ENCODE results near the gene ALG1.
"Not testable (repeated sequence)": the region's sequence is repeated elsewhere in the genome, so short reads cannot be mapped to it uniquely, and the experiment has no call there.

The ALG1 gene

DNA sequence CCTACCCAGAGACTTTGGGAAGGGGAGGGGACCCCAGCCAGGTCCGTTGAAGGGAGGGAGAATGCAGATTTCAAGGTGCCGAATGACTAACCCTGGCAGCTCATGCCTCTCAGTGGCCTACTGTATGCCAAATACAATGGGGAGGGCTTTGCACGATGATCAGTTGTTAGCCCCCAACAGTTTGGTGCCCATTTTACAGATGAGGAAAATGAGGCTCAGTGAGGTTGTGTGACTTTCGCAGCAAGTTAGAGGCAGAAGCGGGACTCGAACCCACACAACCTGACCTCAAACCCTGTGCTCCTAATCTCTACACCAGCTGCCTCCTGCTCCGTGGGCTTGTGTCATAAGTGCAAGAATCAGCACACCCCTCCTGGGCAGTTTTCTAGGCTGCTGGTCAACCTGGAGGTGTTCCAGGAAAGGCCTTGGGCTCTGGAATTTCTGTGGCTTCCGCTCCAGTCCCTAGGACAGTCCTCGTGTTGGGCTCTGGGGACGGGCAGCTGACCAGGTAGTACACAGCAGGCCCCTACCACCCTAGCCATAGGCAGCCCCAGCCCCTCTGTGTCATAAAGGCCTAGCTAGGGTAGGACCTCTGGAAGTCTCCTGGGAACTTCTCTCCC, 26.0 kb upstream of the ALG1 start:
- no peak for DNase-seq

DNA sequence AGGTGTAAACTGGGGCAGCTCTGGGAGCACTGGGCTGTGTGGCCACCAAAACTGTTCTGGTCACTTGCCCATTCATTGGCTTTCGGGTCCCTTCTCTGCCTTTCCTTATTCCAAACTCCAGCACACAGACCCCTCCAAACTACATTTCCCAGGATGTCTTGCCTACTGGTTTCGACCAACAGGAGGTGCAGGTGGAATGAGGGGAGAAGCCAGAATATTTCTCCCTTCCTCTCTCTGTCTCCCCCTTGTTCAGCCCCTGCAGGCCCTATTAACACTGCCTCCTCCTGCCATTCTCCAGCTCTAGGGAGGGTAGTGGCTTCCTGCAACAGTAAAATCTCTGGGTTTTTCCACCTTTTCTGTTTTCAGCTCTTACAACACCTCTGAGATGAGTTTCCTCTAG, 24.7 kb upstream of the ALG1 start:
- no peak for DNase-seq

DNA sequence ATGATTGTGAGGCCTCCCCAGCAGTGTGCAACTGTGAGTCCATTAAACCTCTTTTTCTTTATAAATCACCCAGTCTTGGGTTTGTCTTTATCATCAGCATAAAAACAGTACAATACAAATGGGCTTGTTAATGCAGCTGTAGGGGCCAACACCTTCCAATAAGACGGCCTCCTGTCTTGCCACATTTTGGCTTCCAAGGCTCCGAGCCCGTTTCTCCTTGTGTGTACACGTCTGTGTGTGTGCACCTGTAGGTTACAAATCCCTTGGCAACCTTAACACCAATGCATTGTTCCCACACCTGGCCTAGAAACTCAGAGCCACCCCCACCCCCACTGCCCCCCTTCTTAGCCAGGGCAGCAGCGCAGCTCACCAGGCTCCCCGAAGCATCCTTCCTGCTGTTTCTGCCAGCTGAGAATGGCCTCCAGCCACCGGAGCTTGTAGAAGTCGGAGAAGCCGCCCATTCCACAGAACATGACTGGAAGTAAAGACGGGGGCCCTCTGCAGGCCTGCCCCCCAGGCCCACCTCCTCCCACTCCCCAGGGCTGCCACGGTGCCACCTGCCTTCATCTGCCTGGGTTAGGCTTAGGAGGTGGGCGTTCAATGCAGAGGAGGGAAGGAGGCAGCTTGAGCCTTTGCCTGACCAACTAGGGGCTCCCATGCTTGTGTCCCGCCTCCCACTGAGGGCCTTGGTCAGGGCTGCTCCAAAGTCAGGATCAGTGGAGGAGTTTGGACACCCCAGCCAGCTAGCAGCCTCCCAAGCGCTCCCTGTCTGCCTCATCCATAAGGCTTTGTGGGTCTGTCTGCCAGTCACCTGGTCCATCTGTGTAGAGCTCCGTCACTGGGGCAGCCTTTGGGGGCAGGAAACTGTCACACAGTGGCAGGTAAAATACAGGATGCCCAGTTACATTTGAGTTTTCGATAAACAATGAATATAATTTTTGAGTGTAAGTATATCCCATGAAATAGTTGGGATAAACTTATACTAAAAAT, 16.5 kb upstream of the ALG1 start:
- no peak for DNase-seq

DNA sequence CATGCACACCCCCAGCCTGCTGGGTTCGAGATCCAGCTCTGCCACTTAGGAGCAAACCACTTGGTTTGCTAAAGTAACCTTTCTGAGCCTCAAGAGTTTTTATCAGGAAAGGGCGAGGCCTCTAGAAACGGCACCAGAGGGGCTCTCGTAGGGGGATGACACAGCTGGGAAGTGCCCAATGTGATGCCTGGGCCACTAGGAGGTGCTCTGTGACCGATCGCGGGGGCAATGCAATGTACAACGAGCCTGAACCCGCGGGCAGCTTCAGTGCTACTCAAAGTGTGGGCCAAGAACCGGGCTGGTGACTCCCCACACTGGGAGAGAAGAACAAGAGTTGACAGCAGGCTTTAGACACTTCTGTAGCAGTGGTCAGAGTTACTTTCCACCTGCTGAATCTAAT, 15.3 kb upstream of the ALG1 start:
- no peak for DNase-seq

DNA sequence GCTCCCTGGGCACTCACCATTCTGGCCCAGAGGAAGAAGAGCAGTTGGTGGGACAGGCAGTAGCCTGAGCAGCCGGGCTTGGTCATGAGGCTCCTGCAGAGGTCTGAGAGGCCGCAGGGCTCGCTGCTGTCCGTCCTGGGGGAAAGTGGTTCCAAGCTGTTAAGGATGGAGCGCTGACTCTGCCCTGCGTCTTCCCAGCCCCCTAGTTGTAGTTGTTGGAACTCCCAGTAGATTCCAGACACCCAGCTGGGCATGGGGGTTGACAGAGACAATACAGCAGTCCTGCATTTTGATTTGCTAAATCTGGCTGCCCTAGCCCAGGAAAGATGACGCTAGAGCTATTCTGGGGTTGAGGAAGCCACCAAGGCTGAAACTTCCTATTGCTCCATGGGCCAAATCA, 13.2 kb upstream of the ALG1 start:
- no peak for DNase-seq

DNA sequence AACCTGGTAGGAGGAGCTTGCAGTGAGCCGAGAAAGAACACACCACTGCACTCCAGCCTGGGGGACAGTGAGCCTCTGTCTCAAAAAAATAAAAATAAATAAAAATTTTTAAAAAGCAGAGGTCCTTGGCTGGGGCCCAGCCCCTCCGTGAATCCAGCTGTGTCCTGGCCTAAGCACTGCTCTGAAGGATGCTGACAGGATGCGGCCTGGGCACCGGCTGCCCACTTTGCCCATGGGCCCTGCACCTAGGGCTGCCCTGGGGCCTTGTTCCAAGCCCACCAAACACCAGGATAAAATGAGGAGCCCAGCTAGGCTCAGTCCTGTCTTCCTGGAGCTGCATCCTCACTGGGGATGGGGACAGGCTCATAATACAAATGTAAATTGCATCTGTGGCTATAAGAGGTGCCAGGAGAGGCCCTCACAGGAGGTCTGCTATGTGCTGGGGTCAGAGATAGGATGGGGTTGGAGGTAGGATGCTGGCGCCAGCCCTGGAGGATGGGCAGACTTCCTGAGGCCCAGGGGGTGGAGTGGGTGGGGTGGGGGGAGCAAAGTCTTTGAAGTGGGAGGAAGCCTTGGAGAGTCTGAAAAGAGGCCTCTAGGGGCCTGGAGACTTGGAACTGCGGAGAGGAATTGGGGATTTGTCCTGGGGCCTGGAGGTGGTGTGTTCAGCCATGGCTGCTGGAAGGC, 12.1 kb upstream of the ALG1 start:
- DNase-seq = no peak

DNA sequence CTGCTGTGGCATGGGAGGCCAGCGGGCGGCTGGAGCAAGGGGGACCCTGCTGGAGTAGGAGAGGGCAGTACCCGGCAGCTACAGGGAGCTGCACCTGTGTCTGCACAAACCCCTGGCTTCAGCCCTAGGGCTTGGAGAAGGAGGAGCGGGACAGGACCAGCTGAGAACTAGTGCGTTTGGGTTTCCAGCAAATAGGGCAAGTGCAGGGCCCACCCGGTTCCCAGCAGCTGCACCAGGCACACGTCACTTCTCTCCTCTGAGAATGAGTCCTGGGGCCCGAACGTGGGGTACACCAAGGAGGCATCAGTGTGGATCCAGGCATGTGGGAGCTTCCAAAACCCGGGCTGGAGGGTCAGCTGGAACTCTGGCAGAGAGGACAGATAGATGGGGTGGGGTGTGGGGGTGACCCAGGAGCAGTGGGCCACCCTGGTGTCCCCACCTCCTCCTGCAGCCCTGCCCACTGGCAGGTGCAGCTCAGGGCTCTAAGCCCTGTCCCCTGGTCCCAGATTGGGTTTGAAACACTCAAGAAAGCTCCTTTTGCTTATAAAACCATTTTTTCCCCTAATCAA, 11.5 kb upstream of the ALG1 start:
- DNase-seq = no peak

DNA sequence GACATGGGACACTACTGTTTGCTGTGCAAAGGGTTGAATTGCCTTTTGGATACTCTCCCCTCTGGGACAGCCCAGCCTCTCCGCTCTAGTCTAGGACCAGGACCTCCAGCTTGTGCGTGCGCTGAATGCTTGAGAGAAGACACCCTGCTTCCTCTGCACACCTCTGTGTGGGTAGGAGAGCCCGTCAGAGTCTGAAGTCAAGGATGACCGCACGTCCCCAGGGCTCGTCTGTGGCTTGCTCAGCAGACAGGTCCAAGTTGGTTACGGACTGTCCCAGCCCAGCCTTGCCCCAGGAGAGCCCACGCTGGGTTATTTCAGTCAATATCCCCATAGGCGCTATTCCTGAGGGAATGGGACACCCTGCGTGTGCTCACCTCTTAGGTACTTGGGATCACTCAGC, 9.6 kb upstream of the ALG1 start:
- no peak for DNase-seq

DNA sequence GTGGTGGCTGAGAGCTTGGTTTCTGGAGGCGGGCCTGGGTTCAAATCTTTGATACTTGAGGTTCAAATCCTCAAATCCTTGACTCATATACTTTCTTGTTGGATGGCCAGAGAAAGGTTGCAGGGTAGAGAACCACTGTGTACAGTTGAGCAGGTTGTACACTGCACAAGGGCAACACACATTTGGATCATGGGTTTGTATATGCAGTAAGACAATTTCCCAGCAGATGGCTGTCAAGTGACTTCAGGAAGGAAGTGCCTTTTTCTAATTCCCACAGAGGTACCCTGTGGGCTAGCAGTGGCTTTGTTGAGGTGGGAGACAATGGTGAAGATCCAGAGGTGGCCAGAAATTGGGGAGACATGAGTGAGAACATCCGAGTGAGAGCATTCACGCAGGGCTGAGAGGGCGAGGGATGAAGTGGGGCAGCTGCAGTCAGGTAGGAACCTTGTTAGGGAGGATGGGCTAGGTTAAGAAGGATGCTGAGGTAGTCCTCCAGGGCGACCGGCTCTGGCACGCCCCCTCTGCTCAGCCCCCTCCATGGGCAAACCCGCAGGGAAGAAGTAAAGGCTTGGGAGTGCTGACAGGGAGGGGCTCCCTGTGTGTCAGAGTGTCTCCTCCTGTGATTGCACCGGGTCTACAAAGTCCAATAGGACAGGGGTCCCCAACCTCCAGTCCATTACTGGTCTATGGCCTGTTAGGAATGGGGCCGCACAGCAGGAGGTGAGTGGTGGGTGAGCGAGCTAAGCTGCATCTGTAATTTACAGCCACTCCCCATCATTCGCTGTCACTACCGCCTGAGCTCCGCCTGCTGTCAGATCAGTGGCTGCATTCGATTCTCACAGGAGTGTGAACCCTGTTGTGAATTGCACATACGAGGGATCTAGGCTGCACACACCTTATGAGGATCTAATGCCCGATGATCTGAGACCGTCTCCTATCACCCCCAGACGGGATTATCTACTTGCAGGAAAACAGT, 8.6 kb upstream of the ALG1 start:
- DNase-seq = no peak

DNA sequence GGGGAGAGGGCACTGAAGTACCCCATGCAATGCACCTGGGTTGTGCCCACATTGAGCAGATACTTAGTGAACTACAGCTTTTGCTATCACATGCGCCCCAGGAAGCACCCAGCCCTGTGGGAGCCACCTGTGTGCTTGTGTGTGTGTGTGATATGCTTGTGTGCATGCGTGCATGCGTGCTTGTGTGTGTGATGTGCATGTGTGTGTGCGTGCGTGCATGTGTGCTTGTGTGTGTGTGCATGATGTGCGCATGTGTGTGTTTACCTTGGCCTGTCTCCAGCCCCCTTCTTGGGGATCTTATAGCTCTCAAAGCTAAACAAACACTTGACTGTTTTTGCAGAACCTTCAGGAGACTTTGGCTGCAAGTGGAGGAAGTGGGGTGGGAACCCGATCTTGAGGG, 6.7 kb upstream of the ALG1 start:
- no peak for DNase-seq

DNA sequence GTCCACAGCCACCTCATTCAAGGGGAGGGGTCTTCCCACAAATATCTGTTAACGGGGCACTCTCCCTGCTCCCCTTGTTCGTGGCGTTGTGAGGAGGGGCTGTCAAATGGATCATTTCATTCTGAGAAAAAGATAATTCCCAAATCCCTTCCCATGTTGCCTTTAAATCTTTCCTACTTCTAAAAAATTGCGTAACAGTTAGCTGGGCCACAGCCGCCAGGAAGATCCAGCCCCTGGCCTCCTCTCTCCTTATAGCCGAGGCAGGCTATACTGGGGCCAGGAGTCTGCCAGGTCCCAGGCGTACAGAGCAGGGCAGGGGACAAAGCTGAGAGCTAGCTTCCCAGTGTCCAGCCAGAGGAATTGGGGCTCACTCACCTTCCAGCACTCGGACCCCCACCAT, 6.3 kb upstream of the ALG1 start:
- DNase-seq = no peak

DNA sequence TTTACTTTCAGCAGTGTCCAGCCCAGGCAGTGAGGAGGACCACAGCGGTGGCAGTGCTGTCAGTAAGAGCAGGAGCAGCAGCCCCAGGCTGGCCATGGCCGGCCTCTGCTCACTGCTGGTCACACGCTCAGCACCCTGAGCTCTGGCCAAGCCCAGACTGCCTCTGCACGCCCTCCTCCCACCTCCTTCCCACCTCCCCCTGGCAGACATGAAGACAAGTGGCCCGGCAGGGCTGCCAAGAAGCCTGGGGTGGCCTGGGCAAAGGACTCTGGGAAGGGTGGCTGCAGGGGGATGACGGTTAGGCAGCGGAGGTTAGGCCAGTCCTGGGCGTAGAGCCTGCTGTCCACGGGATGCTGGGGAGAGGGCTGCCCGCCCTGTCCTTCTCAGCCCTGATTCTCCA, 5.8 kb upstream of the ALG1 start, which contains the start of gene C16orf89:
C16orf89 (minus strand) TSS at position 144 of the 400 bp plus-strand sequence; CDS start at position 96, 48 bp downstream.
- DNase-seq = no peak

DNA sequence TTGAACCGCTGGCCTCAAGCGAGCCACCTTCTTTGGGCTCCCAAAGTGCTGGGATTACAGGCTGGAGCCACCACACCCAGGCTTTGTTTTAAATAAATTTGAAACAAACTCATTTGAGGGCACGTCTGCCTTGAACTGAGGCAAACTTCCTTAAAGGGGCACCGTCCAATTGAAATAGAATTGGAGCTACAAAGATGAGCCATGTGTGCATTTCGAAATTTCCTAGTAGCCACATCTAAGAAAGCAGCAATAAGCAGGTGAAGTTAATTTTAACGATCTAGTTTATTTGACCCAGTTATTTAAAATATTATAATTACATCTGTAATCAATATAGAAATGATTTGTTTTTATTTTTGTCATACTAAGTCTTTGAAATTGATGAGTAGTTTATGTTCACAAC, 5.1 kb upstream of the ALG1 start:
- DNase-seq = no peak

DNA sequence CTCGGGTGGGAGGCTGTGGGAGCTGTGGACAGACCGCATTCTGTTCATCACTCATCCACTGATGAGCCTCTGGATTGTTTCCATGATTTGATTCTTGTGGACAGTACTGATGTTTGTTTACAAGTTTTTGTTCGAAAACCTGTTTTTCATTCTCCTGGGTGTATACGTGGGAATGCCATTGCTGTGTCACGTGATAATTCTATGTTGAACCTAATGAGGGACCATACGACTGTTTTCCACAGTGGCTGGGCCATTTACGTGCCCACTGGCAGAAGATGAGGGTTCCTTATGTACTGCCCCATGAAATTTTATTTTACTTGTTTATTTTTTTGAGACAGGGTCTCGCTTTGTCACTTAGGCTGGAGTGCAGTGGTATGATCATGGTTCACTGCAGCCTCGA, 2.6 kb upstream of the ALG1 start:
- DNase-seq = no peak

DNA sequence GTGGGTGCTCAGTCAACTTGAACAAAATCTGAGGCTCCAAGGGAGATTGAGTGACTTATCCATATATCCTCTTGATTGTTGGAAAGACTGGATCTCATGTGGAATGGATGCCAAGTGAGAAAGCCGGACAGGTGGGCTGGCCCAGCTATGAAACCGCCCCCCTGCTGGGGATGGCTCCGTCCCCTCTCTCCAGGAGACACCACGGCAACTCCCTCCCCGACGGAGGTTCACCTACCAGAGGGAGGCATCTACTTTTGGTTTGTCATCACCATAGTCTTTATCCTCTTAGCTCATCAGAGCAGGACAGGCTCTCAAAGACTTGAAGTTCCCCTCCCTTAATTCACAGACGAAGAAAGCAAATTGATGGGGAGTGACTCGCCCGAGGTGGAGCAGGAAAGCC, 1.8 kb upstream of the ALG1 start:
- DNase-seq = no peak

DNA sequence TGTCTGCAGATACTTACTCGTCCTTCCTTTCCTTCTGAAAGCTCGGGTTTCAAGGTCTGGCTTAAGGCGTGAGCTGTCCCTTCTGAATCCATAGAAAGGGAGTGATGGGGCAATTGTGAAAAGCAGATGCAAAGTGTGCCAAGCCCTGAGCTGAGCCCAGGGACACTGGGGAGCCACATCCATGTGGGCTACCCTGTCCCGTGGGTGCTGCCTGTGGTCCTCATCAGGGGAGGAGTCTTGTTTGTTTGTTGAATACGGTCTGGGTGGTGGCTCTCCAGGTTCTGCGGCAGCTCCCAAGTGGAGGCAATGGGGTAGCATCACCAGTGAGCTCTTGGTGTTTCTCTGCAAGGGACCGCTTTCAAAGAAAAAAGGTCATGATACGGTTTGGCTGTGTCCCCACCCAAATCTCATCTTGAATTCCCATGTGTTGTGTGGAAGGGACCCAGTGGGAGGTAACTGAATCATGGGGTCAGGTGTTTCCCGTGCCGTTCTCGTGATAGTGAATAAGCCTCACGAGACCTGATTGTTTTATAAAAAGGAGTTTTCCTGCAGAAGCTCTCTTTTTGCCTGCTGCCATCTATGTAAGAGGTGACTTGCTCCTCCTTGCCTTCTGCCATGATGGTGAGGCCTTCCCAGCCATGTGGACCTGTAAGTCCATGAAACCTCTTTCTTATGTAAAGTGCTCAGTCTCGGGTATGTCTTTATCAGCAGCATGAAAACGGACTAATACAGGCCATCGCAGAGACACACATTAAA, 1.0 kb upstream of the ALG1 start:
- DNase-seq = no peak

DNA sequence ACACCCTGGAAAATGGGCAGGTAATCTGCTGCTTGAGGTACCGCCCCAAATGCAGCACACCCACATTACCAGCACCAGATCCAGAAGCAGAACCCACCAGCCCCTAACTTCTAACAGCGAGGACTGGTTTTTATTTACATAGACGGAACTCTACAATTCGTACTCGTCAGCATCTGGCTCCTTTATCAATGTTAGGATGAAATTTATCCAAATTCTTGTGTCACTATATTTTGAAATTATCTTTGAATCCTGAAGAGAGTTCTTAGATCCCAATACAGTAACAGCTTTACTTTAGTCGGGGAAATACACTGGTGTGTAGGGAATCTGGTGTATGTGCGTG, 332 bp upstream of the ALG1 start:
- no peak for DNase-seq

DNA sequence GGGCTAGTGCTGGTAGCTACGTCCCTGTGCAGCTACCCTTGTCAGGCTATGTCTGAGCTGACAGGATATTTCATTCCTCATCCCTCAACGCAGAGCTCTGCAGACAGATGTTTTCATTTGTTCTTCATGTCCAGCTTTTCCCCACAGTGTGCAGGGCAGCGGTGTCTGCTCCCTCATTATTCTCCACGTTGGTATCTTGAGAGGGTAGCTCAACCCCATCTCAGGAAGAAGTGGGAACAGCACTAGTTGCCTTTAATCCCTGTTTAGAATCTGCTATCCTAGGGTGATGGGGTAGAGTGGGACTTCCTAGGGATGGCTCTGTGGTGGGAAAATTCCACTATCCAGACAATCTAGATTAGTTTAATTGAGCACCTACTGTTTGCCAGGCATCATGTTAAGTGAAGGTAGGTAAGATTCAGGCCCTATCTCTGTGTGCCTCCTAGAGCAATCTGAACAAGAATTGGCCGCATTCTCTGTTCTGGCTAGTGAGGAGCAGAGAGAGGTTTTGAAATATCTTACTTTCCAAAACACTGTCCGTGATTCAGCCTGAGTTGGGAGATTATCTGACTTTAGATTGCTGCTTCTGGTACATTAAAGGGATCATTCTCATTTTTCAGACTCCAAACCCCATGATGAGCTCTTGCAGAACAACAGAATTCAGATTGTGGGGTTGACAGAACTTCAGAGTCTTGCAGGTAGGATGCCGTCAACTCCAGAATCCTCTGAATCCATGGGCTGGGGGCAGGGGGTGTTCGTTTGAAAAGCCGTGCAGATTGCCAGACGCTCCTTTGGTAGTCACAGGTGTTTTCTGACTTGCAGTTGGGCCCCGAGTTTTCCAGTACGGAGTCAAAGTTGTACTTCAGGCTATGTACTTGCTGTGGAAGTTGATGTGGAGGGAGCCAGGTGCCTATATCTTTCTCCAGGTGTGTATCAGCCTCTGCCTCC, 963 bp downstream of the ALG1 start:
- DNase-seq = no peak

DNA sequence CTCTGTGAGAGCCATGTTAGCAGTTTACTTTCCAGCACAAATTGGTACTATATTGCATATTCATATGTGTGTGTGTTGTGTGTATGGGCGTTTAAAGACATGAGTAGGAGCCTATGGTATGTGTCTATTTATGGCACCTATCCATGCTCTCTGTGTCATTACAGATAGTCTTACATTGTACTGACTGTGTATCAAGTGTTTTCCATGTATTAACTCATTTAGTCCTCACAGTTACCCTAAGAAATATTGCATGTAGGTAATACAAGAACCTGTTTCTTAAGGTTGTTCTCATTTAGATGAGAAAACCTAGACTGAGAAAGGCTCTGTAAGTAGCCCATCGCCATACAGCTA, 1.6 kb downstream of the ALG1 start:
- DNase-seq = no peak

DNA sequence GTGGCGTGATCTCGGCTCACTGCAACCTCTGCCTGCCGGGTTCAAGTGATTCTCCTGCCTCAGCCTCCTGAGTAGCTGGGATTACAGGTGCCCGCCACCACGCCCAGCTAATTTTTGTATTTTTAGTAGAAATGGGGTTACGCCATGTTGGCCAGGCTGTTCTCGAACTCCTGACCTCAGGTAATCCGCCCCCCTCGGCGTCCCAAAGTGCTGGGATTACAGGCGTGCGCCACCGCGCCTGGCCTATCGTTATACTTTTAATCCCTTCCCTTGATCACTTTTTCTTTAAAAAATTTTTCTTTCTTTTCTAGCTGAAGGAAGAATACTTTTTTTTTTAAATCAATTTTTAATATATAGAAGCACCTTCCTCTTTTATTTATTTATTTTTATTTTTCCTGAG, 2.1 kb downstream of the ALG1 start:
- DNase-seq = not testable (repeated sequence)

All from activated effector memory CD4-positive, alpha-beta T cell treated with Interleukin-2 at 50 U/mL for 16 hours (primary cell).